GM12872 (cell line): ENCODE measurements around the gene NFE2.

ENCODE experiments used
- CTCF ChIP-seq: IDR thresholded peaks from 3 replicates; pipeline ENCODE4 v1.5.1; 2011; ENCODE audit warnings: low read depth, mild to moderate bottlenecking, low read length, moderate library complexity; ENCODE audit not compliant: insufficient read depth

NFE2 gene

GRCh38 chr12:54301428-54302048 is 723 bp upstream of the NFE2 start:
- TF ChIP-seq CTCF = no peak

DNA sequence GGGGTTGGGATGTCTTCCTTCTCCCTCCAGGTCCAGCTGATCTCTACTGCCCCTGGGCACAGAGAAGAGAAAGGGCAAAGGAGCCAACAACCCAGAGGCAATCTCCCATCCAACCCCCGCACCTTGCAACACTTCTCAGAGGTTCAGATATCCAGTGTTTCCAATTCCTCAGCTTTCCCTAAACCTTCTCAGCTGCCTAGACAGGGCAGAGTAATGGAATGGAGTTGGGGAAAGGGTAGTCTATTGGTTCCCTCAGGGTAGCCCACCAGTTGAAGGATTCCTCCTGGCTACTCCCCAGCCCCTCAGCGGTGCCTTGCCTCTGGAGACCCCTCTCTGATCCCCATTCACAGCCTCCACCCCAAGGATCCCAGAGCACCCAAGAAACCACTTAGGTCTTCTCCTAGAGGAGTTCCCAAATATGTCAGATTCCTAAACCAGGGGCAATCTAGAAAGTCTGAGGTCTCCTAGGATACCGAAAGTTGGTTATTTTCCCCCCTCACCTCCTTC is 537 bp downstream of the NFE2 start:
- no peak for TF ChIP-seq CTCF

DNA sequence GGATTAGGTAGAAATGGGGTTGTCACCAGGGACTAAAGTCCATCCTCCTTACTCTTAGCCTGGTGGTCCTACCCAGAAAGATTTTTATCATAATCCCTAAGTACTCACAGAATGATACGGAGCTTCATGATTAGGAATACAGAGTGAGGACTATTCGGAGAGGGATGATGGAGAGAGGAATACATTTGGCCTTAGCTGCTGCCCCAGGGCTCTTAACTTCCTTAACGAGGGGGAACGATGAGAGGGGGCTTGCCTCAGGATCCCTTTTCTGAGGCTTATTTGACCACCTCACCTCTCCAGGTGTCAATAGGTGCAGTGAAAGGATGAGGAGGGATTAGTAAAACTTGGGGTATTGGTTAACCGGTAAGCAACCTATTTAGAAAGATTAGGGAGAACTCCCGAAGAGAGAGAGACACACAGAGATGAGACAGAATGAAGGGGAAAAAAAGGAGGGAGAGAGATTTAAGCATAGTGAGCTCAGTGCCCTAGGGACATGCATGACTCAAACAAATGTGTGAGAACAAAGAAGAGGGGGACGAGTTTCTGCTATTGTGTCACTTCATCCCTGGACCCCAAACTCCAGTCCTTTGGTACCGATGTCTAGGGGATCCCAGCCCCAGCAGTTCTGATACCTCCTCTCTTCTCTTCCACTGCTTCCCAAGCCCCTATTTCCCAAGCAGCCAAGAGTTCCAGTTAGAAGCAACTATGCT is 1.1 kb downstream of the NFE2 start:
- TF ChIP-seq CTCF = no peak

DNA sequence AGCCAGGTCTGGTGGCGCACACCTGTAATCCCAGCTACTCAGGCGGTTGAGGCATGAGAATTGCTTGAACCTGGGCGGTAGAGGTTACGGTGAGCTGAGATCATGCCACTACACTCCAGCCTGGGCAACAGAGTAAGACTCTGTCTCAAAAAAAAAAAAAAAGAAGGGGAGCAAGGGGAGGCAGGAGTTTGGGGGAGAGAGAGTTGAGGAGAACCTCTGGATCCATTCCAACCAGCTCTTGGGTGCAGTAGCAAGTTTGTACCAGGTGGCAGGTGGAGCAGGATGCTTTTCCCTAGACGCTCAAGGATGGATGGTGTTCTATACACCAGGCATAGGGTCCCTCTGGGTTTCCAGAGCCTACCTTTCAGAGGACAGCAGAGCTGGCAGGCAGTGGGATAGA is 1.9 kb downstream of the NFE2 start:
- no peak for TF ChIP-seq CTCF

- TF ChIP-seq CTCF = no peak
Measured at GRCh38 chr12:54296393-54297099, 4.3 kb downstream of the NFE2 start.

DNA sequence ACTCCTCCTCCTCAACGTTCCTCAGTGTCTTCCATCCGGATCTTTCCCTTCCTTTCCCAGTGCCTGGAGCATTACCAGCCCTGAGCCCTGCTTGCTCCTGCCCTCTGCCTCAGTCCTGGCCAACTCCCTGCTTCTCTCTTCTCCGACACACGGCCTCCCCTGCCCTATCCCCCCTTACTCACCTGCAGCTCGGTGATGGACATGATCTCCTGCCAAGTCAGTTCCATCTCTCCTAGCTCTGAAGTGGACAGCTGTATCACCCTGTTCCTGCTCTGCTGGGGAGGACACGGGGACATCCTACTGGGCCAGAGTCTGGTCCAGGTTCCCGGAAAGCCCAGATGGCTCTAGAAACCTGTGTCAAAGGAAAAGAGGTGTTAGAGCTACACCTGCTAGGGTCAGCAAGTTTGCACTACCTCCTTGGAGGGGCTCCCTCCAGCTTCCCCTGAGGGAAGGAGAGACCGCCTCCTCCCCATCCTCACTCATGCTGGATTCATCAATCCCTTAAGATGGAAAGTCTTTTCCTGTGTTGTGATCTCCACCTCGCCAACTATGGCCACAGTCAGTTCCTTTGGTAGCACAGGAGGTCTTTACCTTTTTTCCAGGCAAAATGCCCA is 5.8 kb downstream of the NFE2 start:
- TF ChIP-seq CTCF = no peak
